ENCODE data around the gene PKP4. TPM values are rescaled to one million over a fixed set of nuclear protein-coding genes. Genes with fewer than 3 reads are reported as not detected.

The PKP4 gene
- total and polyA plus RNA-seq, 9 of the 15 experiments (the other 6 are each of a cell fraction or from before 2014, with no cell fraction given) = 24.6 to 99.1 (median 74.0) TPM

- Histone ChIP-seq H3K27ac (ENCODE audit: extremely low read depth, low read depth, low read length) (no peak overlapping the region), H3K4me3 (no peak overlapping the region), H2AFZ (ENCODE audit: low read depth, low read length) (no peak overlapping the region), H4K20me1 (replicated peaks; ENCODE audit: control insufficient read depth, insufficient read depth, low read length) (no peaks in the 10 kb centered on the region), H3K9me1 (ENCODE audit: control insufficient read depth, insufficient read depth, low read length) (no peaks in the 10 kb centered on the region), H3K27me3 (ENCODE audit: control insufficient read depth in 2 of 2, insufficient read depth in 2 of 2, low read length in 2 of 2) (no peaks in the 10 kb centered on the region), H3K4me2 (ENCODE audit: insufficient read depth, low read length) (no peak overlapping the region), H3K4me1 (replicated peaks in 1 of 2; ENCODE audit: control insufficient read depth in 2 of 2, insufficient read depth in 2 of 2, low read length in 2 of 2) (no peaks in the 10 kb centered on the region), H3K36me3 (ENCODE audit: control insufficient read depth, insufficient read depth, low read length) (peaks cover 31% of the 10 kb centered on the region), H3K9me3 (replicated peaks; ENCODE audit: control insufficient read depth, insufficient read depth, low read depth, low read length) (no peaks in the 10 kb centered on the region), H3K9ac (ENCODE audit: insufficient read depth in 1 of 2, low read depth in 2 of 2, low read length in 2 of 2) (no peak overlapping the region), H3K79me2 (ENCODE audit: control insufficient read depth, insufficient read depth, low read length) (no peaks in the 10 kb centered on the region)
- TF ChIP-seq TBL1XR1 (IDR thresholded peaks at IDR 0.05; ENCODE audit: low read length in 2 of 2) (no peak), ADNP (tag; IDR thresholded peaks at IDR 0.05) (no peak), BRD9 (IDR thresholded peaks at IDR 0.05; ENCODE audit: low read depth, partially characterized antibody) (no peak), RBM34 (IDR thresholded peaks at IDR 0.05; ENCODE audit: borderline replicate concordance, insufficient read depth, low read length) (no peak)
- in situ Hi-C loops (cut with MboI) (no loop called here), intact Hi-C loops (cut with micrococcal nuclease) (no loop called here)
- WGBS (ENCODE audit: insufficient coverage, low coverage, missing lambda C conversion rate) = 83% methylated on average over 1 of the region's 1 CpG
- POLR2A ChIA-PET = interaction anchor here (0.6 to 1.4 kb wide), 3 partner anchors 9 to 1125 kb away, joined by 3 read pairs; no protein-coding TSS in a partner anchor
- FAIRE-seq (no peak), DNase-seq (ENCODE audit: extremely low read depth in 1 of 4, low spot score in 3 of 4) (no peak), ATAC-seq (no peak)
- BruUV-seq (replicated peaks) = no TSS peak
- CTCF ChIA-PET (ENCODE audit: low intra/inter-chr PET ratio) = no interaction called here
Measured at GRCh38 chr2:158578703-158579330, 122.1 kb downstream of the PKP4 start.

GRCh38 chr2:158579928-158580327 lies 123.2 kb downstream of the PKP4 start:
- BruUV-seq (replicated peaks) = no TSS peak
- TF ChIP-seq, protein P1, sequence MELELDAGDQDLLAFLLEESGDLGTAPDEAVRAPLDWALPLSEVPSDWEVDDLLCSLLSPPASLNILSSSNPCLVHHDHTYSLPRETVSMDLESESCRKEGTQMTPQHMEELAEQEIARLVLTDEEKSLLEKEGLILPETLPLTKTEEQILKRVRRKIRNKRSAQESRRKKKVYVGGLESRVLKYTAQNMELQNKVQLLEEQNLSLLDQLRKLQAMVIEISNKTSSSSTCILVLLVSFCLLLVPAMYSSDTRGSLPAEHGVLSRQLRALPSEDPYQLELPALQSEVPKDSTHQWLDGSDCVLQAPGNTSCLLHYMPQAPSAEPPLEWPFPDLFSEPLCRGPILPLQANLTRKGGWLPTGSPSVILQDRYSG (tag; conservative IDR thresholded peaks at IDR 0.05; ENCODE audit: low read depth) = no peak
- TF ChIP-seq CBX5 (IDR thresholded peaks at IDR 0.05; ENCODE audit: borderline replicate concordance, low read depth) = no peak
- no peak for TF ChIP-seq ZNF785 (CRISPR knock-in tag; IDR thresholded peaks at IDR 0.05)
- no peak for TF ChIP-seq SPI1 (IDR thresholded peaks at IDR 0.05; ENCODE audit: borderline replicate concordance, low read depth, low read length)
- TF ChIP-seq ZNF780A (CRISPR knock-in tag; IDR thresholded peaks at IDR 0.05) = no peak
- TF ChIP-seq SMARCA4 (IDR thresholded peaks at IDR 0.05) = no peak
- no peak for TF ChIP-seq TAF15 (IDR thresholded peaks at IDR 0.05; ENCODE audit: low read depth, low read length)
- no peak for TF ChIP-seq ZNF507 (tag; conservative IDR thresholded peaks at IDR 0.05)

More at GRCh38 chr2:158579928-158580327, 123.2 kb downstream of the PKP4 start:
- in situ Hi-C loops (cut with MboI) (no loop called here), intact Hi-C loops (cut with micrococcal nuclease) (no loop called here)
- POLR2A ChIA-PET = interaction anchor here (1.4 kb wide), 1 partner anchor 9 kb away, joined by 3 read pairs; no protein-coding TSS in a partner anchor
- Histone ChIP-seq H4K20me1 (replicated peaks; ENCODE audit: control insufficient read depth, insufficient read depth, low read length) (no peaks in the 10 kb centered on the region), H3K79me2 (ENCODE audit: control insufficient read depth, insufficient read depth, low read length) (no peaks in the 10 kb centered on the region), H3K4me2 (ENCODE audit: insufficient read depth, low read length) (no peak overlapping the region), H3K4me1 (replicated peaks in 1 of 2; ENCODE audit: control insufficient read depth in 2 of 2, insufficient read depth in 2 of 2, low read length in 2 of 2) (no peaks in the 10 kb centered on the region), H3K4me3 (no peak overlapping the region), H3K27ac (ENCODE audit: extremely low read depth, low read depth, low read length) (no peak overlapping the region), H3K36me3 (ENCODE audit: control insufficient read depth, insufficient read depth, low read length) (peaks cover 35% of the 10 kb centered on the region), H2AFZ (ENCODE audit: low read depth, low read length) (no peak overlapping the region), H3K27me3 (ENCODE audit: control insufficient read depth in 2 of 2, insufficient read depth in 2 of 2, low read length in 2 of 2) (no peaks in the 10 kb centered on the region), H3K9ac (ENCODE audit: insufficient read depth in 1 of 2, low read depth in 2 of 2, low read length in 2 of 2) (no peak overlapping the region), H3K9me3 (replicated peaks; ENCODE audit: control insufficient read depth, insufficient read depth, low read depth, low read length) (no peaks in the 10 kb centered on the region), H3K9me1 (ENCODE audit: control insufficient read depth, insufficient read depth, low read length) (no peaks in the 10 kb centered on the region)
- no peak for FAIRE-seq
- CTCF ChIA-PET (ENCODE audit: low intra/inter-chr PET ratio) = no interaction called here
- DNase-seq (ENCODE audit: extremely low read depth in 1 of 4, low spot score in 3 of 4) = no peak
- no peak for ATAC-seq
- WGBS (ENCODE audit: insufficient coverage, low coverage, missing lambda C conversion rate) = 97% methylated on average over 2 of the region's 2 CpGs
